Measurements from ENCODE around the gene SLC9A3.
A peak's percentile ranks its signal among the peaks of the same experiment; 100 is the strongest.

The SLC9A3 gene

DNA sequence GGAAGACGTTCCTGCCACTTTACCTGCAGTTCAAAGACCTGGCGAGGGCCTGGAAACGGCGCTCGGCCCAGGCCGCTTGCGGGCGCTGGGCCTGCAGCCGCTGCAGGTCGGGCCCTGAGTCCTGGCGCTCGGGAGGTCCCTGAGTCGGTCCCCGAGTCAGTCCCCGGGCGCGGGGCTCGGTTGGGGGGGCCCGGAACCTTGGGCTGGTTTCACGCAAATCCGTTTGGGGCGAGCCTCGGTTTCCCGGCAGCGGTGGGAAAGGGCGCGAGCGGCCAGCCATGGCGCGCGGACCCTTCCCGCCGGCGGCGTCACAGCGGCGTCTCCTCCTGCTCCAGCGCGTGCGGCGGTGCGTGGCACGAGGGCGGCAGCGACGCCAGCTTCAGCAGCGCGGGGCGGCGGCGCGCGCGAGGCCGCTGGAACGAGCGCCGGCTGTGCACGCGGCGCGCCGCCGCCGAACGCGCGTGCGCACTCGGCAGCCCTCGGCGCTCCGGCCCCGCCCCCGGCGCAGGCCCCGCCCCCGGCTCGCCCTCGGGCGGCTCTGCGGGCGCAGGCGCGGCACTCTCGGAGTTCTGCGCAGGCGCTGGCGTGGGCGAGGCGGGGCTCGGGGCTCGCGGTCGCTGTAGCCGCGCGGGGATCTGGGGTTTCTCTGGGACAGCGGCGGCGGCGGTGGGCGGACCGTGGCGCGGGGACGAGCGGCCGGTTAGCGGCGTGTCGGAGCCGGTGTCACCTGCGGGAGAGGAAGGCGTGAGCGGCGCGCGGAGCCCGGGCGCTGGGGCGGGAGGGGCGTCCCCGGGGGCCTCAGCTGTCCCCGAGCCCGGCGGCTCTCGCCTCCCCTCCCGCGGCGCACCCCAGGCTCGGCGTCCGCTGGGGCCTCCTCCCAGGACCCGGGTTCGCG, 51.3 kb downstream of the SLC9A3 start:
- DNase-seq = peak; percentile 82

DNA sequence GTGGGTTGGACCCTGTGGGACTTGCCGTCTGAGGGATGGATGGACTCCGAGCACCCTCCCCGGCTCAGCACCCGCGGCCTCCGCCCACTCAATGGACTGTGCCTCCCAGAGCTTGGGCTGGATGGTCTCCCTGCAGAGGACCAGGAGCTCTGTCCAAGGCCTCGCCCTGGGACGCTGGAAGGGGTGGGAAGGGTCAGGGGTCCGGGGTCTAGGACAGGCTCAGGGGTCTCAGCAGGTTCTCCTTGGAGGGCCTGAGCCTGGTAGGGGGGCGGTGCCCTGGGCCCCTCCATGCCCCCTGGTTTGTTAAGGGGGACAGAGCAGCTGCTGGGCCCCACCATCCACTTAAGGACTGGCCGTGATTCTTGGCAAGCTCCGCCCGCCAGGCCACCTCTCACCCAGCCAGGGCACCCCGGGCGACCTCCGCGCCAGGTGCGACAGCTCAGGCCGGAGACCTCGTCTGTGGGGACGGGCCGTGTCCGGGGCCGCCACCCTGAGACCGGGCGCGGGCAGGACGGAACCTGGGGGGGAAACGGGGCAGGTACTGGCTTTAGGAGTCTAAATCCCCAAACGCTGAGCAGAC, 52.1 kb downstream of the SLC9A3 start:
- DNase-seq = no peak

GRCh38 chr5:471750-472058, 52.5 kb downstream of the SLC9A3 start:
- no peak for DNase-seq

GRCh38 chr5:470961-471749, 53.1 kb downstream of the SLC9A3 start:
- no peak for DNase-seq

DNA sequence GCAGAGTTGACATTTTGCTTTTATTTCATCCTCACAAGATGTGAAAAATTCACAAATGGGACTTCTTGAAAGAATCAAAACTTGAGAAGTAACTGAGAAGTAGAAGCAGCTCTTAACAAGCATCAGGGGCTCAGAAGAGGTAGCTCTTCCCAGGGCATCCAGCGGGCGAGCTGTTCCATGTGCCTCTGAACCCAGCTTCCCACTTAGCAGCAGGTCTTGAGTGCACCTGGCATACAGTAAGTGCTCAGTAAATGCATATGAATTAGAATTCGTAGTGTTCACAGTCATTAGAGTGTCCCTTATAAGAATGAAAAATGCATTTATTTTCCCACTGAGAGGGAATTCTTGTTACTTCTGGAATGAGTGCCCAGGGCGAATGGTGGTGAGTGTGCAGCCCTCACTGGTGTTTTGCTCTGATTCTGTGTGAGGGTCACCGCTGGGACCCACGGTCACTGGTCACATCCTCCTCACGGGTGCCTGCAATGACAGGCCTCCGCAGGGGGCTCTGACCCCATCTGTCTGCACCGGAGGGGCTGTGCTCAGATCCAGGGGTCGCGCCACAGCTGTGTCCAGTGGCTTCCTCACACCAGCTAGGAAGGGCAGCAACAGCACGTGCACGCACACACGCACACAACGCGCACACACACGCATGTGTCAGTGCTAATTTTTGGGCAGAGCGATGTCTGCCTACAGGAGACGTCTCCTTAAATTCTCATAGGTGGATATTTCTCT, 54.3 kb downstream of the SLC9A3 start:
- no peak for DNase-seq

DNA sequence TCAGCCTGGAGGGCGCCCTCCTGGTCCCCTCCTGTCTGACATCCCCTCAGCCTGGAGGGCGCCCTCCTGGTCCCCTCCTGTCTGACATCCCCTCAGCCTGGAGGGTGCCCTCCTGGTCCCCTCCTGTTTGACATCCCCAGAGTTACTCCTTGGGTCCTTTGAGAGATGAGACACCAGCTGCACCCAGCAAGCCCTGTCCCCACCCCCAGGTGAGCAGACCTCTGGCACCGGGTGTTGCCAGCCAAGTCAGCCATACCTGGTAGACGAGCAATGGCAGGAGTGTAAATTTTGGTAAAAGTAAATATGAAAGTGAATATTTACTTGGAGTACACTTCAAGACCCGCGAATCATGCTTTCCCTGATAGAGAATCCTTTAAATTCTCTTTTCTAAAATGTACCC, 55.8 kb downstream of the SLC9A3 start:
- no peak for DNase-seq

DNA sequence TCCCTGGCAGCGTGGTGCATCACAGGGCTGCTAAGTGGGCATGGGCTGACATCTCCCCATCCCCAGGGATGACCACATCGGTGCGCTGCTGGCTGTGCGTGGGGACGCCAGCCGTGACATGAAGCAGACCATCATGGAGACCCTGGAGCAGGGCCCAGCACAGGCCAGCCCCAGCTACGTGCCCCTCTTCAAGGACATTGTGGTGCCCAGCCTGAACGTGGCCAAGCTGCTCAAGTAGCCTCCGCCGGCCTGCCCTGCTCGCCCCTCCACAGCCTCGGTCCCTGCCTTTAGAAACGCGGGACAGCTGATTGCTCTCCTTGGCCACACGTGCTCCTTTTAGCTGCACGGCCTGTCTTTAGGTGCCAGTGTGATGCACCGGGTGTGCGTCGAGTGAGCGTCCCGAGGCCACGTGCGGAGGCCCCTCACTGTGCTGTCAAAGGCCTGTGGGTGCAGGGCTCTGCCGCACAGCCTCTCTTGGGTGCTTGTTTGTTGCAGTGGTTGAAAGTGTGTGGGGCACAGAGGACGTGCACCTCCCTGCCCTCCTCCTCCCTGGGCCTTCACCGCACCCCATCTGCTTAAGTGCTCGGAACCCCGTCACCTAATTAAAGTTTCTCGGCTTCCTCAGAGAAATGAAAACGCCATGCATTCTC, 57.5 kb downstream of the SLC9A3 start:
- DNase-seq = no peak

GRCh38 chr5:465591-466403, 58.5 kb downstream of the SLC9A3 start:
- no peak for DNase-seq

DNA sequence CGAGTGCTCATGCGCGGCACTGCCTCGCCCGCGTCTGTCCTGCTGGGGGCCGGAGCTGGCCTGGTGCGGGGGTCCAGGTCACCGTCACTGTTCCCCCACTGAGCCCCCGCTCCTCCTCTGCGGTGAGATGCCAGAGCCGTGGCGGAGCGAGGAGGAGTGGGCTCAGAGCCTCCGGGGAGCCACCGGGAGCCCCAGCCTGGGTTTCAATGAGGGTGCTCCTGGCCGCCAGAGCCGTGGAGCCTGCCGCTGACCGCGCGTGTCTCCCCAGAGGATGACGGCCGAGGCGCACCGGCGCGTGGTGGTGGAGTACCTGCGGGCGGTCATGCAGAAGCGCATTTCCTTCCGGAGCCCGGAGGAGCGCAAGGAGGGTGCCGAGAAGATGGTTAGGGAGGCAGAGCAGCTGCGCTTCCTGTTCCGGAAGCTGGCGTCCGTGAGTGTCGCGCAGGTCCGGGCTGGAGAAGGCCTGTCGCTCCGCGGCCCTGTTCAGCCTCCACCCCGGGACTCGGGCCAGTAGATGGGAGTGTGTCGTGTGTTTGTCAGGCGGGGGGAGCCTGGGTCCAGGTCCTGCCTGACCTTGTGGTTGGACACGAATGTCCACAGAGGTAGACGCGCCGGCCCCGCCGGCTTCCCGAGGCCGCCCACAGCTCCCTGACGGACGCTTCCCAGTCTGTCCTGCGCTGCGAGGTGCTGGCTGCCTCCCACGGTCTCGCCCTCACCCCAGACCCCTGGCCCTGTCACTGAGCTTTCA, 59.2 kb downstream of the SLC9A3 start:
- no peak for DNase-seq

- no peak for DNase-seq
Measured at GRCh38 chr5:464446-464842, 59.8 kb downstream of the SLC9A3 start.

DNA sequence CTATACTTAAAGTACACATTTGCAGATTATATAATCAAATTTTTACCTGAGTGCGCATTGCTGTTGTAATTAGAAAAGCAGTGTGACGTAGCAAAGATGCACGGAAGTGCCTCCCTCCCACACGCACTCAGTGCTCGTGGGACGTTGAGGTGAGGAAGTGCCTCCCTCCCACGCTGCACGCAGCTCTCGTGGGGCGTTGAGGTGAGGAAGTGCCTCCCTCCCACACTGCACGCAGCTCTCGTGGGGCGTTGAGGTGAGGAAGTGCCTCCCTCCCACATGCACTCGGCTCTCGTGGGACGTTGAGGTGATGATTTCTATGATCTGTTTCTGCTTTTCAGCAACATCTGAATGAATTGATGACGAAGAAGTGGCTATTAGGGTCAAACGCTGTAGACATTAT, 60.3 kb downstream of the SLC9A3 start:
- DNase-seq = no peak

- no peak for DNase-seq
Measured at GRCh38 chr5:463301-463700, 60.9 kb downstream of the SLC9A3 start.

GRCh38 chr5:462051-462481, 62.2 kb downstream of the SLC9A3 start:
- DNase-seq = no peak

GRCh38 chr5:460273-460625, 64.0 kb downstream of the SLC9A3 start:
- DNase-seq = no peak

GRCh38 chr5:459562-460272, 64.5 kb downstream of the SLC9A3 start:
- no peak for DNase-seq

- DNase-seq = no peak
Measured at GRCh38 chr5:458547-459353, 65.5 kb downstream of the SLC9A3 start.

- no peak for DNase-seq
Measured at GRCh38 chr5:457195-457961, 66.9 kb downstream of the SLC9A3 start.

DNA sequence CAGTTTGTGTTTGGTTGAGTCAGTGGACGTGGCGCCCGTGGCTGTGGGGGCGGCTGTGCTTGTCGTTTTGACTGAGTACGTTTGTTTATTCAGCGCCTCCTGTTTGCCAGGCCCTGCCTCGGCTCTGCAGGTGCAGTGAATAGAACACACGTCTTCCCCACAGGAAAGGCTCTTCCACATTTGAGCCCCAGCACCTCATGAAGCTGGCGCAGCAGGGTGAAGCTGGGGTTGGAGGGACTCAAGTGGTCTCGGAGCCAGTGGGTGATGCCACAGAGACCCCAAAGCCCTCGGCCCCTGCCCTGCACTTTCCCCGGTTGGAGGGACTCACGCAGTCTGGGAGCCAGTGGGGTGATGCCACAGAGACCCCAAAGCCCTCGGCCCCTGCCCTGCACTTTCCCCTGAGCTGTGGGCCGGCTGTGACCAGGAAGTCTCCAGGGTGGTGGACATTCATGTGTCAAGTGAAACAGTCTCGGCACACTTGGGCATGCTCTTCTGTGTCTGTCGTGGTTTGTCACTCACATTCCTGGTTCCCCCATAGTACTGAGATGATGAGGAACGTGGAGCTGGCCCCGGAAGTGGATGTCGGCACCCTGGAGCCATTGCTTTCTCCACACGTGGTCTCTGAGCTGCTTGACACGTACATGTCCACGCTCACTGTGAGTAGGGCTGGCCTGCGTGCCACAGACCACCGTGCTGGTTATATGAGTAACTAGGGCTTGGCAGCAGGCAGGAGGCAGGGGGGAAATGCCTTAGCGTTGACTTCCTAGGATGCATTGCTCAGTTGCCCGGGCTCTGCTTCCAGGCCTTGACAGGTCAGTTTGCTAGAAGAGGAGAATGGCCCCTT, 67.7 kb downstream of the SLC9A3 start:
- no peak for DNase-seq

Data from NCI-H1105 treated with DMSO at 0.1 percent for 48 hours (cell line).